GM12878 (cell line): ENCODE results near the gene SLC1A6. TPM values are rescaled to one million over a fixed set of nuclear protein-coding genes. Genes with fewer than 3 reads are reported as not detected.

ENCODE experiments used
- ATAC-seq: fragments of 200-7000 bp; cut with Tn5 transposase; 3 replicates; pipeline ENCODE4 v1.9.1; 2020; ENCODE audit warnings: mild to moderate bottlenecking, moderate library complexity
- BruUV-seq: library from RNA; stranded (reverse); fragments of 400-500 nt; replicated peaks from 2 replicates; lab custom pipeline; 2021; lab: Mats Ljungman, UMichigan
- CTCF ChIA-PET: fragments of 300-600 bp; sonication (Branson Sonifier 250); formaldehyde crosslinking; extraction: SDS; loops from one replicate; lab custom pipeline; 2021; ENCODE audit warnings: inconsistent platforms; lab: Yijun Ruan, JAX
- POLR2A ChIA-PET: fragments of 350-600 bp; formaldehyde crosslinking; extraction: SDS; loops from one replicate; lab custom pipeline; 2021; ENCODE audit warnings: inconsistent platforms; lab: Charles Lee
- RAD21 ChIA-PET: fragments of 300-600 bp; sonication (Branson Sonifier 250); formaldehyde crosslinking; loops from one replicate; lab custom pipeline; 2023; ENCODE audit warnings: antibody characterized with exemption; ENCODE audit not compliant: unreplicated experiment; lab: Charles Lee
- SMC1A ChIA-PET: fragments of 300-600 bp; sonication (Branson Sonifier 250); formaldehyde crosslinking; loops from one replicate; lab custom pipeline; 2023; ENCODE audit not compliant: unreplicated experiment, uncharacterized antibody; lab: Charles Lee
- DNase-seq: peaks from one replicate; pipeline ENCODE4 v3.0.0-alpha.2; 2011; ENCODE audit warnings: low read depth, low spot score
- FAIRE-seq: peaks from 3 replicates; lab custom pipeline; 2011; peaks lifted over from hg19 to GRCh38; lab: Jason Lieb, UNC
- H2AFZ ChIP-seq: 2 replicates; pipeline ENCODE4 v1.6.0; 2011; ENCODE audit warnings: low read depth, low read length, control low read depth; ENCODE audit not compliant: control insufficient read depth
- H3K27ac ChIP-seq: 2 replicates; pipeline ENCODE4 v1.5.1; 2011; ENCODE audit warnings: control low read depth; ENCODE audit not compliant: control insufficient read depth, insufficient read depth
- H3K27me3 ChIP-seq, 2 experiments: replicated peaks in 1 of 2; 2 replicates each; pipeline versions ENCODE4 v1.6.0 to v1.6.1; 2011; ENCODE audit warnings: low read length in 1 of 2; ENCODE audit not compliant: control insufficient read depth in 2 of 2, insufficient read depth in 2 of 2
- H3K36me3 ChIP-seq, 2 experiments: 2 replicates each; pipeline ENCODE4 v1.5.1; 2011; ENCODE audit warnings: low read length in 1 of 2; ENCODE audit not compliant: control insufficient read depth in 2 of 2, insufficient read depth in 2 of 2
- H3K4me1 ChIP-seq: 2 replicates; pipeline ENCODE4 v1.6.1; 2011; ENCODE audit warnings: mild to moderate bottlenecking, low read length, moderate library complexity, mixed read lengths; ENCODE audit not compliant: control insufficient read depth, insufficient read depth
- H3K4me2 ChIP-seq: 2 replicates; pipeline ENCODE4 v1.6.0; 2011; ENCODE audit warnings: control low read depth; ENCODE audit not compliant: control insufficient read depth, insufficient read depth
- H3K4me3 ChIP-seq: fragments of 200-600 bp; sonication (generic); 2 replicates; pipeline ENCODE4 v1.5.1; 2016
- H3K79me2 ChIP-seq: 2 replicates; pipeline ENCODE4 v1.6.0; 2011; ENCODE audit warnings: low read length; ENCODE audit not compliant: control insufficient read depth, insufficient read depth
- H3K9ac ChIP-seq: 2 replicates; pipeline ENCODE4 v1.8.0; 2011; ENCODE audit warnings: low read length, control low read depth, mixed read lengths; ENCODE audit not compliant: control insufficient read depth, insufficient read depth
- H3K9me3 ChIP-seq: replicated peaks from 3 replicates; pipeline ENCODE4 v1.5.1; 2011; ENCODE audit warnings: mild to moderate bottlenecking, low read length; ENCODE audit not compliant: control insufficient read depth, insufficient read depth
- H4K20me1 ChIP-seq: 2 replicates; pipeline ENCODE4 v1.6.0; 2011; ENCODE audit not compliant: control insufficient read depth, insufficient read depth
- BRCA1 ChIP-seq: IDR thresholded peaks from 2 replicates; pipeline ENCODE4 v1.6.1; 2011; ENCODE audit warnings: low read depth, low read length, improper control_type of control experiment
- FOXM1 ChIP-seq: IDR thresholded peaks from 2 replicates; pipeline ENCODE4 v1.6.1; 2012; ENCODE audit warnings: low read depth, mild to moderate bottlenecking, inconsistent platforms, low read length, moderate library complexity
- IRF4 ChIP-seq: IDR thresholded peaks from 2 replicates; pipeline ENCODE4 v1.6.1; 2011; ENCODE audit warnings: low read depth, low read length
- JUNB ChIP-seq: IDR thresholded peaks from 2 replicates; pipeline ENCODE4 v1.6.1; 2016; ENCODE audit warnings: antibody characterized with exemption, mild to moderate bottlenecking
- RAD21 ChIP-seq: IDR thresholded peaks from 2 replicates; pipeline ENCODE4 v1.6.1; 2011; ENCODE audit warnings: mild to moderate bottlenecking, low read depth, low read length, moderate library complexity; ENCODE audit not compliant: insufficient read depth
- SIN3A ChIP-seq: IDR thresholded peaks from 2 replicates; pipeline ENCODE4 v1.6.1; 2012; ENCODE audit warnings: low read depth, low read length, improper control_type of control experiment
- SIX5 ChIP-seq: IDR thresholded peaks from 2 replicates; pipeline ENCODE4 v1.6.1; 2011; ENCODE audit warnings: mild to moderate bottlenecking, low read depth, low read length, moderate library complexity; ENCODE audit not compliant: severe bottlenecking
- ZZZ3 ChIP-seq: IDR thresholded peaks from 2 replicates; pipeline ENCODE4 v1.6.1; 2011; ENCODE audit warnings: low read depth; ENCODE audit not compliant: control insufficient read depth, insufficient read length
- WGBS: methylation state at CpG from one replicate; pipeline ENCODE4 v1.1.6; 2016; ENCODE audit warnings: low lambda C conversion rate; ENCODE audit not compliant: insufficient replicate concordance, insufficient coverage; ENCODE audit errors: missing lambda C conversion rate; 5-methylcytosine and 5-hydroxymethylcytosine counted together
- in situ Hi-C: fragments of 300-500 bp; cut with MboI; formaldehyde crosslinking; loops from 9 replicates; pipeline ENCODE4 v1.14.3; 2018; ENCODE audit warnings: mixed read lengths
- intact Hi-C: fragments of 100-400 bp; cut with micrococcal nuclease; formaldehyde crosslinking; loops from one replicate; pipeline ENCODE4 v1.14.2; 2022; ENCODE audit not compliant: unreplicated experiment
- polyA plus RNA-seq, 11 experiments: library from polyadenylated mRNA; depleted of rRNA in 4 of 11; unstranded in 6 of 11; stranded (reverse) in 5 of 11; fragments of >200 nt; fragmentation: Nextera tagmentation in 4 of 11; fragmentation: Illumina TruSeq in 1 of 11; extraction: Ambion mirVana in 4 of 11; extraction: Trizol in 1 of 11; gene quantifications; 1 replicate in 1 of 11; 2 replicates in 10 of 11; pipeline versions ENCODE4 v1.2.1 to v1.2.3, GENCODE V29; 2011 to 2016; ENCODE audit warnings: inconsistent platforms in 2 of 11, missing spikeins in 2 of 11, low read depth in 1 of 11
- total RNA-seq, 4 experiments: library from RNA; depleted of rRNA in 3 of 4; stranded (reverse); fragments of >200 nt in 3 of 4; fragmentation: Illumina TruSeq in 1 of 4; extraction: Trizol in 1 of 4; gene quantifications; 2 replicates each; pipeline versions ENCODE4 v1.2.1 to v1.2.3, GENCODE V29; 2013 to 2021
- TF ChIP-seq, protein P1 (sequence below): fragments of 450-650 bp; IDR thresholded peaks from 2 replicates; pipeline ENCODE4 v1.6.1; 2017; ENCODE audit warnings: mild to moderate bottlenecking, low read depth, inconsistent platforms; ENCODE audit not compliant: poor library complexity, severe bottlenecking

The SLC1A6 gene
- total and polyA plus RNA-seq, 10 of the 15 experiments (the other 5 are each of a cell fraction or from before 2014, with no cell fraction given), result 0.06 TPM; not detected in 9

- TF ChIP-seq FOXM1, result no peak
Measured at GRCh38 chr19:14933506-14933905, 46.2 kb downstream of the SLC1A6 start (continued).

DNA sequence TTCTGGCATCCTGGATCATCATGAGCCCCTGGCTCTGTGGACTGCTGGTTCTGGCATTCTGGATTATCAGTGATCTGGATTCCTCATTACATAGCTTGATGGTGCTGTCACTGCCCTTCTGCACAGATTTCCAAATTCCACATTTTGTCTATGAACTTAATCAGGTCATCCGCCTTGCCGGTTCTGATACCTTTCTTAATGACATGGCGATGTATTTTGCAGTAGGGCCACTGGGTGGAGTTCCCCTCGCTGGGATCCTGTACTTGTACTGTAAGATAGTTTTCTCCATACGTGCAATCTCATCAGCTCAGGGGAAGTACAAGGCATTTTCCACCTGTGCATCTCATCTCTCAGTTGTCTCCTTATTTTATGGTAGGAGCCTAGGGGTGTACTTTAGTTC is 62.8 kb downstream of the SLC1A6 start:
- Histone ChIP-seq H3K9ac (no peak overlapping the region), H3K4me1 (no peaks in the 10 kb centered on the region), H3K9me3 (no peaks in the 10 kb centered on the region; the same call in 2 of the 3 replicates), H3K4me3 (no peak overlapping the region), H3K36me3 (no peaks in the 10 kb centered on the region), H3K27ac (no peak overlapping the region), H3K79me2 (no peaks in the 10 kb centered on the region), H2AFZ (no peak overlapping the region), H3K4me2 (no peak overlapping the region), H3K27me3 (no peaks in the 10 kb centered on the region; a peak in 1 of 4 replicates), H4K20me1 (no peaks in the 10 kb centered on the region)
- DNase-seq, result no peak
- intact Hi-C loops, result no loop called here
- 27% methylated on average over 5 of the region's 5 CpGs for WGBS
- in situ Hi-C loops, result no loop called here
- FAIRE-seq, result no peak
- ChIA-PET SMC1A (no interaction called here), CTCF (interaction anchor here (1.5 kb wide), 1 partner anchor 9 kb away, joined by 3 read pairs; no protein-coding TSS in a partner anchor), RAD21 (no interaction called here), POLR2A (no interaction called here)
- BruUV-seq, result no TSS peak
- ATAC-seq, result no peak
- TF ChIP-seq ZZZ3 (no peak), RAD21 (peak; percentile 58), BRCA1 (no peak), SIN3A (no peak), IRF4 (no peak), SIX5 (no peak), JUNB (no peak)
- TF ChIP-seq, protein P1, sequence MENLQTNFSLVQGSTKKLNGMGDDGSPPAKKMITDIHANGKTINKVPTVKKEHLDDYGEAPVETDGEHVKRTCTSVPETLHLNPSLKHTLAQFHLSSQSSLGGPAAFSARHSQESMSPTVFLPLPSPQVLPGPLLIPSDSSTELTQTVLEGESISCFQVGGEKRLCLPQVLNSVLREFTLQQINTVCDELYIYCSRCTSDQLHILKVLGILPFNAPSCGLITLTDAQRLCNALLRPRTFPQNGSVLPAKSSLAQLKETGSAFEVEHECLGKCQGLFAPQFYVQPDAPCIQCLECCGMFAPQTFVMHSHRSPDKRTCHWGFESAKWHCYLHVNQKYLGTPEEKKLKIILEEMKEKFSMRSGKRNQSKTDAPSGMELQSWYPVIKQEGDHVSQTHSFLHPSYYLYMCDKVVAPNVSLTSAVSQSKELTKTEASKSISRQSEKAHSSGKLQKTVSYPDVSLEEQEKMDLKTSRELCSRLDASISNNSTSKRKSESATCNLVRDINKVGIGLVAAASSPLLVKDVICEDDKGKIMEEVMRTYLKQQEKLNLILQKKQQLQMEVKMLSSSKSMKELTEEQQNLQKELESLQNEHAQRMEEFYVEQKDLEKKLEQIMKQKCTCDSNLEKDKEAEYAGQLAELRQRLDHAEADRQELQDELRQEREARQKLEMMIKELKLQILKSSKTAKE, result no peak
